Endothelial cell of umbilical vein (primary cell): ENCODE measurements around the gene PACSIN2.

Experiments used
- EZH2 ChIP-seq: IDR thresholded peaks from 2 replicates; pipeline ENCODE4 v1.6.1; 2012; ENCODE audit warnings: borderline replicate concordance, low read depth, mild to moderate bottlenecking, moderate library complexity, low read length, inconsistent platforms; ENCODE audit not compliant: severe bottlenecking
- MAX ChIP-seq: IDR thresholded peaks from 2 replicates; pipeline ENCODE4 v1.6.1; 2011; ENCODE audit not compliant: insufficient read depth, insufficient read length
- MYC ChIP-seq: IDR thresholded peaks from one replicate; pipeline ENCODE4 v1.6.1; 2011; ENCODE audit warnings: mild to moderate bottlenecking, low read depth, low read length
- POLR2A ChIP-seq: IDR thresholded peaks from 2 replicates; pipeline ENCODE4 v1.6.1; 2012; ENCODE audit warnings: low read depth, mild to moderate bottlenecking, control low read depth, low read length
- POLR2AphosphoS5 ChIP-seq: IDR thresholded peaks from 2 replicates; pipeline ENCODE4 v1.6.1; 2012; ENCODE audit warnings: low read depth, mild to moderate bottlenecking, control low read depth, low read length, moderate library complexity; ENCODE audit not compliant: insufficient read depth
- TF ChIP-seq, protein P1 (sequence below), 2 donors: IDR thresholded peaks; 1 replicate in 1 of 2; 2 replicates in 1 of 2; pipeline ENCODE4 v1.5.1; 2011; ENCODE audit warnings: low read length in 2 of 2, mild to moderate bottlenecking in 2 of 2, moderate library complexity in 2 of 2, control low read depth in 1 of 2, inconsistent platforms in 1 of 2, low read depth in 1 of 2; ENCODE audit not compliant: insufficient read depth in 1 of 2; ENCODE audit errors: extremely low read depth in 1 of 2

DNA sequence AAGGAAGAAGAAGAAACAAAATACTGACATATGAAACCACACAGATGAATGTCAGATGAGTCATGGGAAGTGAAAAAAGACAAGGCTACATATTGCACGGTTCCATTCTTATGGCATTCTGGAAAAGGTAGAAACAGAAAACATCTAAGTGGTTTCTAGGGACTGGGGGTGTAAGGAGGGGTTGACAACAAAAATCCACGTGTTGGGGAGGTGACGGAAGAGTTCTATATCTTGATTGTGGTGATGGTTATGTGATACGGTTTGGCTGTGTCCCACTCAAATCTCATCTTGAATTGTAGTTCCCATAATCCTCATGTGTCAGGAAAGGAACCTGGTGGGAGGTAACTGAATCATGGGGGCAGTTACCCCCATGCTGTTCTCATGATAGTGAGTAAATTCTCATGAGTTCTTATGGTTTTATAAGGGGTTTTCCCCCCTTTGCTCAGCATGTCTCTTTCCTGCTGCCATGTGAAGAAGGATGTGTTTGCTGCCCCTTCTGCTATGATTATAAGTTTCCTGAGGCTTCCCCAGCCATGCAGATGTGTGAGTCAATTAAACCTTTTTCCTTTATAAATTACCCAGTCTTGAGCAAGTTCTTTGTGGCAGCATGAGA is 151.5 kb downstream of the PACSIN2 start:
- TF ChIP-seq, protein P1, sequence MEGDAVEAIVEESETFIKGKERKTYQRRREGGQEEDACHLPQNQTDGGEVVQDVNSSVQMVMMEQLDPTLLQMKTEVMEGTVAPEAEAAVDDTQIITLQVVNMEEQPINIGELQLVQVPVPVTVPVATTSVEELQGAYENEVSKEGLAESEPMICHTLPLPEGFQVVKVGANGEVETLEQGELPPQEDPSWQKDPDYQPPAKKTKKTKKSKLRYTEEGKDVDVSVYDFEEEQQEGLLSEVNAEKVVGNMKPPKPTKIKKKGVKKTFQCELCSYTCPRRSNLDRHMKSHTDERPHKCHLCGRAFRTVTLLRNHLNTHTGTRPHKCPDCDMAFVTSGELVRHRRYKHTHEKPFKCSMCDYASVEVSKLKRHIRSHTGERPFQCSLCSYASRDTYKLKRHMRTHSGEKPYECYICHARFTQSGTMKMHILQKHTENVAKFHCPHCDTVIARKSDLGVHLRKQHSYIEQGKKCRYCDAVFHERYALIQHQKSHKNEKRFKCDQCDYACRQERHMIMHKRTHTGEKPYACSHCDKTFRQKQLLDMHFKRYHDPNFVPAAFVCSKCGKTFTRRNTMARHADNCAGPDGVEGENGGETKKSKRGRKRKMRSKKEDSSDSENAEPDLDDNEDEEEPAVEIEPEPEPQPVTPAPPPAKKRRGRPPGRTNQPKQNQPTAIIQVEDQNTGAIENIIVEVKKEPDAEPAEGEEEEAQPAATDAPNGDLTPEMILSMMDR (IDR thresholded peaks at IDR 0.05; ENCODE audit: extremely low read depth in 1 of 2, insufficient read depth in 1 of 2, low read depth in 1 of 2, low read length in 2 of 2), result no peak
- no peak for TF ChIP-seq POLR2A
- TF ChIP-seq EZH2, result no peak
- TF ChIP-seq MAX, result no peak
- no peak for TF ChIP-seq MYC
- TF ChIP-seq POLR2AphosphoS5, result no peak
